NCI-H2171 treated with DMSO at 0.1 percent for 48 hours (cell line): ENCODE results near the gene MCC.

Source experiments
- DNase-seq: peaks from one replicate; lab custom pipeline; 2025; lab: John Stamatoyannopoulos, UW

Gene MCC

GRCh38 chr5:113245427-113246225 is 242.6 kb downstream of the MCC start:
- no peak for DNase-seq

- DNase-seq: no peak
Measured at GRCh38 chr5:113244966-113245365, 243.3 kb downstream of the MCC start.

- DNase-seq: no peak
Measured at GRCh38 chr5:113243349-113243664, 244.9 kb downstream of the MCC start.

GRCh38 chr5:113242481-113243348 is 245.5 kb downstream of the MCC start:
- no peak for DNase-seq

- no peak for DNase-seq
Measured at GRCh38 chr5:113240951-113241726, 247.1 kb downstream of the MCC start.

GRCh38 chr5:113240032-113240431 is 248.2 kb downstream of the MCC start:
- DNase-seq: no peak

DNA sequence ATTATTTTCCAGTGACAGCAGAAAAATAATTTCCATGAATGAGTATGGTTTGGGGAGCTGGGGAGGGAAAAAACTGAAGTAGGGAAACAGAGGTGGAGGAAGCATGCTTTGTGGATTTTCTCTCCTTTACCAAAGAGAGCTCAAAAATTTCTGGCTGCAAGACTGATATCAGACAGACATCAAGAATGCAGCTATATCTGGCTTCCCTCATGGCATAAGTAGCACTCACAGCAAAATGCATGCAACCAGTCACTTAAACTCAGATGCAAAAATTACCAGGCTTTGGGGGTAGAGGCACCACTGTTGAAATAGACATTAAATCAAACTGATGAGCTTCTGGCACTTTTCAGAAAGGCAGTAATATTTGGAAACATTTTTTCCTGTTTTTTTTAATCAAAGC is 250.4 kb downstream of the MCC start:
- no peak for DNase-seq

DNA sequence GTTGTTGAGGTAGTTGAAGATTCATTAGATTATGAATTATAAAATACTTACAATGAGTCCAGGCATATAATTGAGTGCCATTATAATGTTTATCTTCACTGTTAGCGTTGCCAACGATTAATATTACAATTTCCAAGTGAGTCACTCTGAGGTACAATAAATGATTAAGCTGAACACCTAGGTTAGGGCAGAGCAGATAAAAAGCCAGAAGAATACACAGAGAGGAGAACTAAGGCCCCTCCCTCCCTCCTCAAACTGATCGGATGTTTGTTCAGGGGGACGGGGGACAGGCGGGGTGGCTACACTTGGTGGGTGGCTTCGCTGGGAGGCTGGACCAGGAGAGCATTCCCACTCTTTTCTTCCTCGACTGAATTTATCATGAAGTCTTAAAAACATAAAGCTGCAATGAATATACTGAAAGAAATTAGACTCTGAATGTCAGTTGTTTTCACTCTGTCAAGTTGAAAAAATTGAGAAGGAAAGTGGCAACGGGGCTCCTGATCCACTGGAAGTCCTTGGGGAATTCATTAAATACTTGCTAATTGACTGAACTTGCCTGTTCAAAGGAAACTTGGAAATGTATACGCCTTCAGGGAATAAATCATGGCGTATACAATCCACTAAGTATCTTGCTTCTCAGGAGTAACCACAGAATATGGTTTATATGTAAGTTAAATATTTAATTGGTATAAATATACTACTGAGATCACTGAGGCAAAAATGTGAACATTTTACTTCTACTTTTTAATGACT is 251.5 kb downstream of the MCC start:
- DNase-seq: peak; percentile 83

DNA sequence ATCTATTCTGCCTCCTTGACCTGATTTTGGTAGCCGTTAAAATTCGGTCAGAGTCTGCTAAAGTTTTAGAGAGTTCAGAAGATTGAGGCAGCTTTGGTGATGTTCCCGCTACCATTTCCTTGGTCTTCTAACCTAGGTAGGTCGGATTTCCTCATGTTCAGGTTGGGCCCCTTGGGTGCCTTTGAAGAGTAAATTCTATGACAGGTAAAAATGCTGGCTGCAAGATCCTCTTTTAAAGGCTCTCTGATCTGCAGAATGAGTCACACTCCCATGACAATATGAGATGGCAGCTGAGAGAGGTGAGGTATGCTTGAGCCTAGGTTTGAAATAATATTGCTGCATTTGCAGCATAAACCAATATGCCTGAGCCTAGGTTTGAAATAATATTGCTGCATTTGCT is 252.4 kb downstream of the MCC start:
- no peak for DNase-seq

GRCh38 chr5:113234546-113234945 is 253.7 kb downstream of the MCC start:
- DNase-seq: peak; percentile 34

GRCh38 chr5:113233606-113234005 is 254.6 kb downstream of the MCC start:
- DNase-seq: peak; percentile 32

GRCh38 chr5:113232667-113233066 is 255.6 kb downstream of the MCC start:
- peak; percentile 69 for DNase-seq

GRCh38 chr5:113232221-113232620 is 256.0 kb downstream of the MCC start:
- peak; percentile 42 for DNase-seq

DNA sequence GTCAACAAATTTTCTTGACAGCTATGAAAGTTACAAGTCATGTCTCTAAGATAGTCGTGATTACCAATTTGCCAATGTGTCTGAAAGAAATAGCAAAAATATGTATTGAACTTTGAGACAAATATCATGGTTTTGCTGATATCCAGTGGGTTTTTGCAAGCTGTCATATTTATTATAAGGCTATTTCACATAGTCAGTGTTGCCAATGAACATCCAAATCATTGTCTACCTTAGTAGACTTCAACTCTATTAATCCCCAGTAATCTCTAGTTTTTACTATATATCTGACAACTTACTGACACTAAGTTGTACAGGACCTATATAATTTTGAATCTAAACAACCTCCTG is 256.6 kb downstream of the MCC start:
- no peak for DNase-seq

DNA sequence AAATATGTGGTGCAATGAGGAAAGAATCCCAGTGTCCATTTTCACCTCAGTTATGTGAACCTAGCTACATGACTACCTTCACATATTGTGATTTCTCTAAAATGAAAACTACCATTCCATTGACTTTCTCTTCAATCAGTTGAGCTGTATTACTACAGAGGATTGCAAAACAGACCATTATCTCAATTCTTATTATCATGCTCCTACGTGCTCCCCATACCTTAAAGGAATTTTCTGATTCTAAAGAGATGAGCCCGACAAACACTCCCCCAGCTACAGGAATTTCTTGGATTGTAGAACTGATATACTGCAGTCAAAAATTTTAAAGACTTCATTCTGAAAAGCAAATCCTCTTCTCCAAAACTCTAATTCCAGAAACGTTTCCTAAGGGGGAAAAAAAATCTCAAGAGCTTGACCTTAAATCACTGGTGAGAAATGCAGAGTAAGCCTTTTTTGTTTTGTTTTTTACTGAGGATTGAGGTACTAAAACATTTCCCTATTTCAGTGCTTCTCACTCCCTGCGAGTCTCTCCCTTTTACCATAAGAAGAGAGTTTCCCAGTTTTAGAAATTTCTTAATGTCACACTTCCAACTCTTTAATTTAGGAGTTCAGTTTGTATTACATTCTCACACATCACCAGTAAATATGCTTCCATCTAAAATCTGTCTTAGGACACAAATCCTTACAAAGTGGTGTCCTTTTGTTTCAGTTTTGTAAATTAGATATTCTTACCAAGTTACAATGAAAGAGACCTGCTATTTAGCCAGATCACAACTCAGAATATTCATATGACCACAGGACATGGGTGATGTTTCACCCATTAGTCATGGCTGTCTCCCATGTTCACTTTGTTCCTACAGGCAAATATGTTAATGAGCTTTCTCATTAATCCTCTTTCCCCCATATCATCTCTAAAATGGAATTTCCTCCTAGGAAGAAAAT is 257.3 kb downstream of the MCC start:
- DNase-seq: no peak

DNA sequence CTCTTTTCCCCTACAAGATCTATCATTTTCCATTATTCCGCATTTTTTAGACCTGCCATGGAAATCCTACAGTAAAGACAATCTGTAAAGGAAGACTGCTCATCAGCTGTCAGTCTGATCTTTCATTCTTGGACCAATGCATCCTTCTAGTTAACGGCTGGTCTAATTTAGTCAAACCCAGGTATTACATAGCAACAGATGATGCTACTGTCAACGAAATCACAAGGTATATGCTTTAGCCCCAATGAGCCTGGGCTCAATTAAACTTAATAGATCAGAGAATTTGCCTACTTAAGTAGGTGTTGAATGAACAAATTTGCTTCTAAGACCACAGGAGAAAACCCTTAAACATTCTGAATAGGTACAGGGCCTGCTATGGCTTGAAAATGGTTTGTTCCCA is 260.5 kb downstream of the MCC start:
- no peak for DNase-seq

DNA sequence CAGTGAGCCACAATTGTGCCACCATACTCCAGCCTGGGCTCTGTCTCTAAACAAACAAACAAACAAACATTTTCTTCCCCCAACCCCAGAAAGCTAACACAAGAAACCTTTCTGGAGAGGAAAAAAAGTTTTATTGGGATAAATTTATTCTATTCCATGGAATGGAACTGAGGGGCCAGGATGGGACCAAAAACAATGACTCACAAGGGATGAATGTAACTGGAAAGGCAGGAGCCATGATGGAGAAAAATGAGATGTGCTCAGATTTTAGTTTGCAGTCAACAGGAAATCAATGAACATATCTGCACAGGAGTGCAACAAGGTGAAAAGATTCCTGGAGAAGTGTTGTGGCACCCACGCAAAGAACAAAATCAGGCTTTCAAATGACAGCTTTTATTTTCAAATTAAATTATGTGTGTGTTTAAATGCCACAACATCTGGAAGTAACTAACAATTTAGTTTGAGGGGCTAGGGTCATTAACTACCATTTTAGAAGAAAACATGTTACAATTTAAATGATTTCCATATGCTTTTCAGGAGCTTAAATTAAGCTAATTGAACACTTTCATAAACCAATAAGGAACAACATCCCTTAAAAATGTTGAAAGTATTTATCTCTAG is 262.0 kb downstream of the MCC start:
- DNase-seq: no peak

GRCh38 chr5:113225259-113225658 is 263.0 kb downstream of the MCC start:
- no peak for DNase-seq

GRCh38 chr5:113224605-113225065 is 263.6 kb downstream of the MCC start:
- no peak for DNase-seq
